GM06990 (cell line): ENCODE measurements around the gene IRGQ.

Experiments used
- DNase-seq: peaks from one replicate; pipeline ENCODE4 v3.0.0-alpha.2; 2011; ENCODE audit not compliant: insufficient read length; ENCODE audit errors: extremely low read depth
- H3K27me3 ChIP-seq: replicated peaks from 2 replicates; pipeline ENCODE4 v1.6.0; 2011; ENCODE audit warnings: low read length; ENCODE audit not compliant: control insufficient read depth, insufficient read depth
- H3K36me3 ChIP-seq: 2 replicates; pipeline ENCODE4 v1.5.1; 2011; ENCODE audit warnings: low read length; ENCODE audit not compliant: control insufficient read depth, insufficient read depth
- H3K4me3 ChIP-seq: replicated peaks from 2 replicates; pipeline ENCODE4 v1.5.1; 2011; ENCODE audit warnings: low read depth, mild to moderate bottlenecking, control low read depth, low read length
- TF ChIP-seq, protein P1 (sequence below): IDR thresholded peaks from 2 replicates; pipeline ENCODE4 v1.5.1; 2011; ENCODE audit warnings: low read length, control low read depth, mild to moderate bottlenecking, inconsistent platforms; ENCODE audit not compliant: insufficient read depth, poor library complexity, severe bottlenecking

Gene IRGQ

DNA sequence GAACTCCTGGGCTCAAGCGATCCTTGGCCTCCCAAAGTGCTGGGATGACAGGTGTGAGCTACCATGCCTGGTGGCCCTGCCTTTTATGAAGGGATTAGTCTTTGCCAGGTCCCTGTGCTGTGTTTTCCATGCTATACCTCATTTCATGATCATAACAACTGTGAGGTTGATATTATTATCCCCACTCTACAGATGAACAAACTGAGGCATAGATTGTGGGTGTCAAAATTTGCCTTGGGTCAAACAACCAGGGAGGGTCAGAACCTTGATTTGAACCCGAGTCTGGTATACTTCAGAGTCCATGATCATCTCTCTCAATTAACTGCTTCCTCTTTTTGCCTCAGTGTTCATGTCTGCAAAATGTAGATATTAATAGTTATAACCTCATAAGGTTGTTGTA, 13.4 kb downstream of the IRGQ start:
- Histone ChIP-seq H3K4me3 (no peak overlapping the region), H3K27me3 (no peaks in the 10 kb centered on the region), H3K36me3 (peaks cover 3% of the 10 kb centered on the region; the same call in 1 of the 2 replicates)
- DNase-seq, result no peak
- TF ChIP-seq, protein P1, sequence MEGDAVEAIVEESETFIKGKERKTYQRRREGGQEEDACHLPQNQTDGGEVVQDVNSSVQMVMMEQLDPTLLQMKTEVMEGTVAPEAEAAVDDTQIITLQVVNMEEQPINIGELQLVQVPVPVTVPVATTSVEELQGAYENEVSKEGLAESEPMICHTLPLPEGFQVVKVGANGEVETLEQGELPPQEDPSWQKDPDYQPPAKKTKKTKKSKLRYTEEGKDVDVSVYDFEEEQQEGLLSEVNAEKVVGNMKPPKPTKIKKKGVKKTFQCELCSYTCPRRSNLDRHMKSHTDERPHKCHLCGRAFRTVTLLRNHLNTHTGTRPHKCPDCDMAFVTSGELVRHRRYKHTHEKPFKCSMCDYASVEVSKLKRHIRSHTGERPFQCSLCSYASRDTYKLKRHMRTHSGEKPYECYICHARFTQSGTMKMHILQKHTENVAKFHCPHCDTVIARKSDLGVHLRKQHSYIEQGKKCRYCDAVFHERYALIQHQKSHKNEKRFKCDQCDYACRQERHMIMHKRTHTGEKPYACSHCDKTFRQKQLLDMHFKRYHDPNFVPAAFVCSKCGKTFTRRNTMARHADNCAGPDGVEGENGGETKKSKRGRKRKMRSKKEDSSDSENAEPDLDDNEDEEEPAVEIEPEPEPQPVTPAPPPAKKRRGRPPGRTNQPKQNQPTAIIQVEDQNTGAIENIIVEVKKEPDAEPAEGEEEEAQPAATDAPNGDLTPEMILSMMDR, result no peak

DNA sequence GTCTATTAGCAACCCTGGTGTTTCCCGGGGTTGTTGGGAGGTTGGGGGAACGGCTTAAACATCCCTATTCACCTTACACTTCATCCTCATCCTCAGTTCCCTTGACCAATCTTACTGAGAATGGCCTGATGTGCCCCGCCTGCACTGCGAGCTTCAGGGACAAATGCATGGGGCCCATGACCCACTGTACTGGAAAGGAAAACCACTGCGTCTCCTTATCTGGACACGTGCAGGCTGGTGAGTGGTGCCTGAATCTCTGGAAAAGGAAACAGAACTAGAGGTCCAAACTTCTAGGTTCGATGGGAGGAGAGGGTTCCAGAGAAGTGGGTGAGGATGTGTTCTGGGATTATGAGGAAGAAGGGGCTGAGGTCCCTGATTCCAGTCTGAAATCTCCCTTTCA, 14.5 kb downstream of the IRGQ start:
- H3K4me3 ChIP-seq, result no peak overlapping the region
- DNase-seq, result no peak
- TF ChIP-seq, protein P1, result no peak
- H3K27me3 ChIP-seq, result no peaks in the 10 kb centered on the region
- peaks cover 2% of the 10 kb centered on the region; the same call in 1 of the 2 replicates for H3K36me3 ChIP-seq

DNA sequence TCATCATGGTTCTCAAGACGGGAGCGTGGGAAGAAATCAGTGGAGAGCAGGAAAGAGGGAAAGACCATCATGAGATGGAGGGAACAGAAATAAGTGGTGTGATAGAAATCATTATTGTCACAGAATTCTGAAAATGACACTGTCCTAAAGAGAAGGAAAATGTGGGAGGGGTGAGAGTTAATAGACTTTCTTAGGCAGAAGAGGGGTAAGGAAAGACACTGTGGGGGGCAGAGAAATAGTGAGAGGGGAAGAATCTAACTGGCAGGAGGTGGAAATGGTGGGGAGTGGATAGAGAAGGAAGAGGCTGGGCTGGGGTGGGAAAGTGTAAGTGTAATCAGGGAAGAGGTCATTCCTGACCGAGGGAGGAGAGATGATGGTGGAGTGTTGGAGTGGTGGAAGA, 17.1 kb downstream of the IRGQ start:
- Histone ChIP-seq H3K4me3 (no peak overlapping the region), H3K27me3 (no peaks in the 10 kb centered on the region), H3K36me3 (no peaks in the 10 kb centered on the region)
- no peak for DNase-seq
- TF ChIP-seq, protein P1, result no peak

DNA sequence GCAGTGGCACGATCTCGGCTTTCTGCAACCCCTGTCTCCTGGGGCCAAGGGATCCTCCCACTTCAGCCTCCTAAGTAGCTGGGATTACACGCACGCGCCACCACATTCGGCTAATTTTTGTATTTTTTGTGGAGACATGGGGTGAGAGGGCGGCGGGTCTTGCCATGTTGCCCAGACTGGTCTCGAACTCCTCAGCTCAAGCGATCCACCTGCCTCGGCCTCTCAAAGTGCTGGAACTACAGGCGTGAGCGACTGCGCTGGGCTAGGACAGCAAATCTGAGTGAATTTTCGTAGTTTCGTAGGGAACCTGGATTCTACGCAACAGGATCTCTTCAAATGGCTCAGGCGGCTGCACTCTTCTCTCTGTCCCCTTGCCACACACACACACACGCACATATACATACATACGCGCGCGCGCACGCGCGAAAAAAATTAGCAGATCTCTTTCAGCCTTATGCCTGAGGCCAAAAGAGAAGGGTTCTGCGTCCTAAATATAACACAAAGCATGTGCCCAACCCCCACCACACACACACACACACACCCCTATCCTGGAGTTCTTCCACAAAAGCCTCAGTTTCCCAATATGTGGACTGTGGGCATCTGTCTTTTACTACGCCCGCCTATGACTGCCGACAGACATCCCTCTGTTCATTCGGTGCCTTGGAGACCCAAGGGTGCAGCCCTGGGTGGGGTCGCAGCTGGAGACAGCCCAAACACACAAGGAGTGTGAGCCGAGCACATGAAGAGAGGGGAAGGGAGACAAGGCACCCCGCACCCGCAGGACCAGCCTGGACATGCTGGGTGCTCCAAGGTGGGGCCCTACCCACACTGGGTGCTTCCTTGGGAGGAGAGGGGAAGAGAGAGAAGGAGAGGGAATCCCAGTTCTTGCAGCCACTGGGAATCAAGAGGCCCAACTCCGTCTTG, 19.7 kb downstream of the IRGQ start:
- Histone ChIP-seq H3K27me3 (no peaks in the 10 kb centered on the region), H3K4me3 (peak overlapping the region; percentile 57), H3K36me3 (no peaks in the 10 kb centered on the region; the same call in 1 of the 2 replicates)
- TF ChIP-seq, protein P1, result no peak
- no peak for DNase-seq

DNA sequence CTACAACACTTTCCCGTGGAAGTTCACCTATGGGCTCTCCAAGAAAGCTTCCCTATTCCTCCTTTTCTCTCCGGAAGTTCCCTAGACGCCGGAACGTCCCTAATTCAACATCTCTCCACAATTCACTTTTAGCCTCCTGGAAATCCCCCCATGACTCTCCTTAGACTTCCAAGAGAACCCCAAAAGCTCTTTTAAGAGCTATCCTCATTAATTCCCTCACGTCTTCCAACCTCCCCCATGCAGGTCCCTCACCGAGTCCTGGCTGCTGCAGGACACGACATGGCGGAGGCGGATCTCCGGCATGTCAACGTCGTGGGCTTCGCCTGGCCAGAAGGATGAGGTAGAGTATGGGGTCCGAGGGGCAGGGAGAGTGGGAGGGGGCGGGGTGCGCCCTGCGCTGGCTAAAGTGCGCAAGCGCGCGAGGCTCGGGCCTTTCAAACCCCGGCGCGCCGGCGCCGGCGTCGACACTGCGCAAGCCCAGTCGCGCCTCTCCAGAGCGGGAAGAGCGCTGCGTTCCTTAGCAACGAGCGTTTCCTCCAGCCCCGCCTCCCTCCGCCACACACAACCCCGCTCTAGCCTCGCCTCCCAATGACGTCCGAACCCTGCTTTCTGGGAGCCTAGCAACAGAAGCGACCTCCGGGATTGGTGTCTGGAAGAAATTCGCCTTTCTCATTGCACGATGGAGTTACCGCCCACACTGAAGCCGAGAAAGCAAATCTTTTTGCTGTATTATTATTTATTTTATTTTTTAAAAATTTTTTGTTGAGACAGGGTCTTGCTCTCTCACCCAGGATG, 20.6 kb downstream of the IRGQ start, which contains the start of the genes PINLYP and XRCC1:
TSS of gene PINLYP (plus strand) at position 646 of the 795 bp plus-strand sequence. CDS start 1,391 bp downstream, outside the sequence.
TSS of gene XRCC1 (minus strand) at position 372 of the 795 bp plus-strand sequence. CDS start at position 303, 69 bp downstream.
- TF ChIP-seq, protein P1, result no peak
- peak within 1 kb of the TSS; percentile 82 for H3K4me3 ChIP-seq
- DNase-seq, result peak; percentile 98
- no peaks in the 10 kb centered on the region for H3K27me3 ChIP-seq
- H3K36me3 ChIP-seq, result no peaks in the 10 kb centered on the region; the same call in 1 of the 2 replicates
